ENCODE results near the gene SNAI1. TPM values are rescaled to one million over a fixed set of nuclear protein-coding genes. Genes with fewer than 3 reads are reported as not detected.

Gene SNAI1
- total and polyA plus RNA-seq, 2 experiments from 2014 or later, result 7.6 to 13.4 TPM

- H3F3A ChIP-seq (ENCODE audit: insufficient read depth), result peaks cover 57% of the 10 kb centered on the region
- H3K9me2 ChIP-seq (ENCODE audit: insufficient read depth), result no peaks in the 10 kb centered on the region
- peak overlapping the region; percentile 96 for H3K9ac ChIP-seq
- H3K27ac ChIP-seq, result peak overlapping the region; percentile 89
- DNase-seq, result peak; percentile 66
- H3K36me3 ChIP-seq (ENCODE audit: low read depth), result no peaks in the 10 kb centered on the region; the same call in 1 of the 2 replicates
- peaks cover 67% of the 10 kb centered on the region for H3K4me1 ChIP-seq (ENCODE audit: insufficient read depth)
- no peaks in the 10 kb centered on the region for H3K9me3 ChIP-seq (ENCODE audit: low read depth)
- in situ Hi-C loops (cut with MboI), result no loop called here
- WGBS, 2 experiments (ENCODE audit: low coverage in 1 of 2, low lambda C conversion rate in 2 of 2, missing lambda C conversion rate in 2 of 2), result 46 to 52% methylated on average over 18 of the region's 18 CpGs
- no peak overlapping the region for H2AFZ ChIP-seq
- H3K4me2 ChIP-seq (ENCODE audit: unreplicated experiment), result peak overlapping the region; percentile 57
- peaks cover 45% of the 10 kb centered on the region for H3K79me2 ChIP-seq (ENCODE audit: insufficient read depth)
- no peaks in the 10 kb centered on the region for H4K20me1 ChIP-seq (ENCODE audit: insufficient read depth)
- H3K27me3 ChIP-seq (replicated peaks; ENCODE audit: insufficient read depth), result no peaks in the 10 kb centered on the region
- no peak overlapping the region for H3K4me3 ChIP-seq
- TF ChIP-seq EZH2phosphoT487 (IDR thresholded peaks at IDR 0.05; ENCODE audit: insufficient read depth, low read depth), result no peak
- TF ChIP-seq EZH2 (IDR thresholded peaks at IDR 0.05; ENCODE audit: insufficient read depth, poor library complexity, severe bottlenecking), result no peak
Observed at GRCh38 chr20:49987868-49988690, 5.3 kb downstream of the SNAI1 start.

- Histone ChIP-seq H4K20me1 (ENCODE audit: insufficient read depth) (no peaks in the 10 kb centered on the region), H3K27ac (peak overlapping the region; percentile 89), H3K4me2 (ENCODE audit: unreplicated experiment) (peak overlapping the region; percentile 57), H3K9me2 (ENCODE audit: insufficient read depth) (no peaks in the 10 kb centered on the region), H3K9ac (peak overlapping the region; percentile 96), H3K4me1 (ENCODE audit: insufficient read depth) (peaks cover 62% of the 10 kb centered on the region), H3K9me3 (ENCODE audit: low read depth) (no peaks in the 10 kb centered on the region), H3K4me3 (peak overlapping the region; percentile 42), H3F3A (ENCODE audit: insufficient read depth) (peaks cover 58% of the 10 kb centered on the region), H3K36me3 (ENCODE audit: low read depth) (no peaks in the 10 kb centered on the region), H3K27me3 (replicated peaks; ENCODE audit: insufficient read depth) (no peaks in the 10 kb centered on the region), H2AFZ (peak overlapping the region; percentile 62), H3K79me2 (ENCODE audit: insufficient read depth) (peaks cover 31% of the 10 kb centered on the region)
- DNase-seq, result peak; percentile 94
- no peak for TF ChIP-seq EZH2 (IDR thresholded peaks at IDR 0.05; ENCODE audit: insufficient read depth, poor library complexity, severe bottlenecking)
- no peak for TF ChIP-seq EZH2phosphoT487 (IDR thresholded peaks at IDR 0.05; ENCODE audit: insufficient read depth, low read depth)
- in situ Hi-C loops (cut with MboI), result no loop called here
- WGBS, 2 experiments (ENCODE audit: low coverage in 1 of 2, low lambda C conversion rate in 2 of 2, missing lambda C conversion rate in 2 of 2), result 2 to 3% methylated on average over 22 of the region's 22 CpGs
Observed at GRCh38 chr20:49989234-49990065, 6.7 kb downstream of the SNAI1 start.

- peaks cover 23% of the 10 kb centered on the region for H3K79me2 ChIP-seq (ENCODE audit: insufficient read depth)
- H3K4me1 ChIP-seq (ENCODE audit: insufficient read depth), result peaks cover 53% of the 10 kb centered on the region
- H3K9me3 ChIP-seq (ENCODE audit: low read depth), result no peaks in the 10 kb centered on the region
- peaks cover 49% of the 10 kb centered on the region for H3F3A ChIP-seq (ENCODE audit: insufficient read depth)
- peak; percentile 71 for DNase-seq
- no peaks in the 10 kb centered on the region for H4K20me1 ChIP-seq (ENCODE audit: insufficient read depth)
- H3K9ac ChIP-seq, result peak overlapping the region; percentile 96
- no peaks in the 10 kb centered on the region for H3K36me3 ChIP-seq (ENCODE audit: low read depth)
- peak overlapping the region; percentile 57 for H3K4me2 ChIP-seq (ENCODE audit: unreplicated experiment)
- in situ Hi-C loops (cut with MboI), result no loop called here
- no peak for TF ChIP-seq EZH2 (IDR thresholded peaks at IDR 0.05; ENCODE audit: insufficient read depth, poor library complexity, severe bottlenecking)
- TF ChIP-seq EZH2phosphoT487 (IDR thresholded peaks at IDR 0.05; ENCODE audit: insufficient read depth, low read depth), result no peak
- H3K9me2 ChIP-seq (ENCODE audit: insufficient read depth), result no peaks in the 10 kb centered on the region
- no peak overlapping the region for H3K4me3 ChIP-seq
- H2AFZ ChIP-seq, result peak overlapping the region; percentile 62
- 9 to 13% methylated on average over 9 of the region's 9 CpGs for WGBS, 2 experiments (ENCODE audit: low coverage in 1 of 2, low lambda C conversion rate in 2 of 2, missing lambda C conversion rate in 2 of 2)
- peak overlapping the region; percentile 89 for H3K27ac ChIP-seq
- H3K27me3 ChIP-seq (replicated peaks; ENCODE audit: insufficient read depth), result no peaks in the 10 kb centered on the region
Observed at GRCh38 chr20:49990271-49990720, 7.5 kb downstream of the SNAI1 start.

- H3F3A ChIP-seq (ENCODE audit: insufficient read depth), result peaks cover 21% of the 10 kb centered on the region
- no peak overlapping the region for H3K27ac ChIP-seq
- peaks cover 24% of the 10 kb centered on the region for H3K4me1 ChIP-seq (ENCODE audit: insufficient read depth)
- H3K27me3 ChIP-seq (replicated peaks; ENCODE audit: insufficient read depth), result no peaks in the 10 kb centered on the region
- in situ Hi-C loops (cut with MboI), result no loop called here
- H3K4me2 ChIP-seq (ENCODE audit: unreplicated experiment), result no peak overlapping the region
- no peaks in the 10 kb centered on the region for H4K20me1 ChIP-seq (ENCODE audit: insufficient read depth)
- H3K36me3 ChIP-seq (ENCODE audit: low read depth), result no peaks in the 10 kb centered on the region
- WGBS, 2 experiments (ENCODE audit: low coverage in 1 of 2, low lambda C conversion rate in 2 of 2, missing lambda C conversion rate in 2 of 2), result 37 to 38% methylated on average over 6 of the region's 6 CpGs
- H3K9ac ChIP-seq, result no peak overlapping the region
- DNase-seq, result no peak
- H3K79me2 ChIP-seq (ENCODE audit: insufficient read depth), result no peaks in the 10 kb centered on the region
- no peaks in the 10 kb centered on the region for H3K9me2 ChIP-seq (ENCODE audit: insufficient read depth)
- no peak overlapping the region for H2AFZ ChIP-seq
- no peaks in the 10 kb centered on the region for H3K9me3 ChIP-seq (ENCODE audit: low read depth)
- TF ChIP-seq EZH2 (IDR thresholded peaks at IDR 0.05; ENCODE audit: insufficient read depth, poor library complexity, severe bottlenecking) (no peak), EZH2phosphoT487 (IDR thresholded peaks at IDR 0.05; ENCODE audit: insufficient read depth, low read depth) (no peak)
- no peak overlapping the region for H3K4me3 ChIP-seq
Observed at GRCh38 chr20:49993301-49993751, 10.5 kb downstream of the SNAI1 start.

All from GM23248 (cell line).